Osteocyte (in vitro differentiated cells): Measurements from ENCODE around the gene C20orf204. TPM values are rescaled to one million over a fixed set of nuclear protein-coding genes. Genes with fewer than 3 reads are reported as not detected.

ENCODE experiments used
- DNase-seq: peaks from one replicate; pipeline ENCODE4 v3.0.0; 2021; ENCODE audit warnings: mixed read lengths; ENCODE audit not compliant: unreplicated experiment; ENCODE audit errors: extremely low spot score
- H3K27ac Mint-ChIP-seq: one replicate; pipeline ENCODE4 v1.8.0; 2021; ENCODE audit warnings: mild to moderate bottlenecking, mixed read lengths; ENCODE audit not compliant: unreplicated experiment
- H3K27me3 Mint-ChIP-seq: one replicate; pipeline ENCODE4 v1.8.0; 2021; ENCODE audit warnings: mixed read lengths; ENCODE audit not compliant: unreplicated experiment
- H3K36me3 Mint-ChIP-seq: one replicate; pipeline ENCODE4 v1.8.0; 2021; ENCODE audit warnings: mixed read lengths; ENCODE audit not compliant: unreplicated experiment
- H3K4me1 Mint-ChIP-seq: one replicate; pipeline ENCODE4 v1.8.0; 2021; ENCODE audit warnings: mixed read lengths; ENCODE audit not compliant: unreplicated experiment
- H3K4me3 Mint-ChIP-seq: one replicate; pipeline ENCODE4 v1.8.0; 2021; ENCODE audit warnings: mild to moderate bottlenecking, moderate library complexity, mixed read lengths; ENCODE audit not compliant: unreplicated experiment
- H3K9me3 Mint-ChIP-seq: one replicate; pipeline ENCODE4 v1.8.0; 2021; ENCODE audit warnings: mixed read lengths; ENCODE audit not compliant: unreplicated experiment
- CTCF ChIP-seq: fragments of 200-600 bp; sonication (generic); IDR thresholded peaks from 2 replicates; pipeline ENCODE4 v1.5.0; 2021; ENCODE audit warnings: antibody characterized with exemption, mild to moderate bottlenecking, moderate library complexity
- total RNA-seq: library from RNA; stranded (reverse); gene quantifications from 2 replicates; pipeline ENCODE4 v1.2.1, GENCODE V29; 2021

The C20orf204 gene
- total RNA-seq, 1 donor from 2014 or later: 1.3 TPM

- H3K27me3 Mint-ChIP-seq: peaks cover 6% of the 10 kb centered on the region
- TF ChIP-seq CTCF: no peak
- peak overlapping the region; percentile 71 for H3K27ac Mint-ChIP-seq
- H3K9me3 Mint-ChIP-seq: no peaks in the 10 kb centered on the region
- H3K36me3 Mint-ChIP-seq: no peaks in the 10 kb centered on the region
- H3K4me1 Mint-ChIP-seq: peaks cover 39% of the 10 kb centered on the region
- no peak for DNase-seq
- peak overlapping the region; percentile 29 for H3K4me3 Mint-ChIP-seq
Measured at GRCh38 chr20:64044484-64045247, 8.7 kb downstream of the C20orf204 start.

- Mint-ChIP-seq H3K27ac (peak overlapping the region; percentile 27), H3K27me3 (peaks cover 3% of the 10 kb centered on the region), H3K4me3 (no peak overlapping the region), H3K9me3 (no peaks in the 10 kb centered on the region), H3K36me3 (no peaks in the 10 kb centered on the region), H3K4me1 (peaks cover 37% of the 10 kb centered on the region)
- DNase-seq: no peak
- TF ChIP-seq CTCF: no peak
Measured at GRCh38 chr20:64045346-64046011, 9.5 kb downstream of the C20orf204 start.

- TF ChIP-seq CTCF: no peak
- H3K9me3 Mint-ChIP-seq: no peaks in the 10 kb centered on the region
- H3K27me3 Mint-ChIP-seq: no peaks in the 10 kb centered on the region
- H3K36me3 Mint-ChIP-seq: no peaks in the 10 kb centered on the region
- H3K4me1 Mint-ChIP-seq: peaks cover 34% of the 10 kb centered on the region
- no peak overlapping the region for H3K27ac Mint-ChIP-seq
- DNase-seq: no peak
- no peak overlapping the region for H3K4me3 Mint-ChIP-seq
Measured at GRCh38 chr20:64047046-64047389, 11.0 kb downstream of the C20orf204 start.

GRCh38 chr20:64047968-64048401 lies 12.0 kb downstream of the C20orf204 start:
- no peak for TF ChIP-seq CTCF
- no peak for DNase-seq
- H3K36me3 Mint-ChIP-seq: no peaks in the 10 kb centered on the region
- no peaks in the 10 kb centered on the region for H3K27me3 Mint-ChIP-seq
- H3K27ac Mint-ChIP-seq: no peak overlapping the region
- no peaks in the 10 kb centered on the region for H3K9me3 Mint-ChIP-seq
- peaks cover 32% of the 10 kb centered on the region for H3K4me1 Mint-ChIP-seq
- H3K4me3 Mint-ChIP-seq: no peak overlapping the region

- Mint-ChIP-seq H3K4me3 (no peak overlapping the region), H3K9me3 (no peaks in the 10 kb centered on the region), H3K36me3 (no peaks in the 10 kb centered on the region), H3K4me1 (peaks cover 34% of the 10 kb centered on the region), H3K27ac (no peak overlapping the region), H3K27me3 (no peaks in the 10 kb centered on the region)
- no peak for TF ChIP-seq CTCF
- no peak for DNase-seq
Measured at GRCh38 chr20:64048402-64049044, 12.5 kb downstream of the C20orf204 start.
